Activated T-helper 1 cell treated with anti-CD3 and anti-CD28 coated beads, Interleukin-2, amount 50 U/mL, for 16 hours (primary cell): ENCODE measurements around the gene HSPA8.
A peak's percentile ranks its signal among the peaks of the same experiment; 100 is the strongest.
"Not testable (repeated sequence)": the region's sequence is repeated elsewhere in the genome, so short reads cannot be mapped to it uniquely, and the experiment has no call there.

Experiments used
- DNase-seq, 2 donors: peaks; one replicate each; pipeline ENCODE4 v3.0.0-alpha.2; 2020; ENCODE audit warnings: low read depth in 1 of 2, low spot score in 1 of 2

The HSPA8 gene

GRCh38 chr11:123072762-123073161 is 10.8 kb upstream of the HSPA8 start:
- DNase-seq: no peak

GRCh38 chr11:123072332-123072761 is 10.4 kb upstream of the HSPA8 start:
- DNase-seq: no peak

GRCh38 chr11:123069908-123070821 is 8.2 kb upstream of the HSPA8 start:
- DNase-seq: no peak

- no peak for DNase-seq
These were observed 3.7 kb upstream of the HSPA8 start for GRCh38 chr11:123065621-123066020.

- DNase-seq: no peak
These were observed 2.1 kb upstream of the HSPA8 start for GRCh38 chr11:123063826-123064657.

GRCh38 chr11:123062892-123063825 is 1.2 kb upstream of the HSPA8 start:
- peak in 1 of 2 donors; percentile 22 for DNase-seq

GRCh38 chr11:123062158-123062891 is 389 bp upstream of the HSPA8 start:
- peak; percentile 97 to 100 for DNase-seq

GRCh38 chr11:123060277-123061000 is 1.5 kb downstream of the HSPA8 start:
- DNase-seq: no peak

- not testable (repeated sequence) for DNase-seq
These were observed 2.7 kb downstream of the HSPA8 start for GRCh38 chr11:123059041-123059920.

- no peak for DNase-seq
These were observed 4.2 kb downstream of the HSPA8 start for GRCh38 chr11:123057661-123058305.

GRCh38 chr11:123056835-123057491 is 5.0 kb downstream of the HSPA8 start:
- no peak for DNase-seq

- no peak for DNase-seq
These were observed 6.6 kb downstream of the HSPA8 start for GRCh38 chr11:123055191-123055901.

GRCh38 chr11:123054301-123055065 is 7.5 kb downstream of the HSPA8 start:
- no peak for DNase-seq

- no peak for DNase-seq
These were observed 8.8 kb downstream of the HSPA8 start for GRCh38 chr11:123052901-123053721.

GRCh38 chr11:123051634-123052033 is 10.3 kb downstream of the HSPA8 start:
- DNase-seq: no peak
